ACC112 (cell line): ENCODE measurements around the gene NADSYN1.

Source experiments
- H2AFZ ChIP-seq: fragments of 200-600 bp; sonication (generic); one replicate; pipeline ENCODE4 v1.6.0; 2017; ENCODE audit warnings: antibody characterized with exemption, low read length; ENCODE audit not compliant: unreplicated experiment
- H3K27ac ChIP-seq: fragments of 200-600 bp; sonication (generic); 2 replicates; pipeline ENCODE4 v1.5.1; 2014; ENCODE audit warnings: low read depth, mild to moderate bottlenecking, antibody characterized with exemption, low read length, moderate library complexity
- H3K27me3 ChIP-seq: fragments of 200-600 bp; sonication (generic); 2 replicates; pipeline ENCODE4 v1.6.1; 2014; ENCODE audit warnings: mild to moderate bottlenecking, antibody characterized with exemption, low read length, moderate library complexity, mixed read lengths; ENCODE audit not compliant: insufficient read depth
- H3K36me3 ChIP-seq: fragments of 200-600 bp; sonication (generic); 2 replicates; pipeline ENCODE4 v1.6.1; 2016; ENCODE audit warnings: mild to moderate bottlenecking, antibody characterized with exemption, low read length, moderate library complexity, mixed read lengths; ENCODE audit not compliant: insufficient read depth
- H3K4me1 ChIP-seq: fragments of 200-600 bp; sonication (generic); one replicate; pipeline ENCODE4 v1.6.1; 2016; ENCODE audit warnings: low read length, mixed read lengths; ENCODE audit not compliant: insufficient read depth, unreplicated experiment, control insufficient read depth
- H3K4me3 ChIP-seq: fragments of 200-600 bp; sonication (generic); 2 replicates; pipeline ENCODE4 v1.5.1; 2014; ENCODE audit warnings: mild to moderate bottlenecking, low read depth, low read length
- H3K79me2 ChIP-seq: fragments of 200-600 bp; sonication (generic); one replicate; pipeline ENCODE4 v1.6.0; 2016; ENCODE audit warnings: low read length; ENCODE audit not compliant: control insufficient read depth, unreplicated experiment, insufficient read depth

NADSYN1 gene

DNA sequence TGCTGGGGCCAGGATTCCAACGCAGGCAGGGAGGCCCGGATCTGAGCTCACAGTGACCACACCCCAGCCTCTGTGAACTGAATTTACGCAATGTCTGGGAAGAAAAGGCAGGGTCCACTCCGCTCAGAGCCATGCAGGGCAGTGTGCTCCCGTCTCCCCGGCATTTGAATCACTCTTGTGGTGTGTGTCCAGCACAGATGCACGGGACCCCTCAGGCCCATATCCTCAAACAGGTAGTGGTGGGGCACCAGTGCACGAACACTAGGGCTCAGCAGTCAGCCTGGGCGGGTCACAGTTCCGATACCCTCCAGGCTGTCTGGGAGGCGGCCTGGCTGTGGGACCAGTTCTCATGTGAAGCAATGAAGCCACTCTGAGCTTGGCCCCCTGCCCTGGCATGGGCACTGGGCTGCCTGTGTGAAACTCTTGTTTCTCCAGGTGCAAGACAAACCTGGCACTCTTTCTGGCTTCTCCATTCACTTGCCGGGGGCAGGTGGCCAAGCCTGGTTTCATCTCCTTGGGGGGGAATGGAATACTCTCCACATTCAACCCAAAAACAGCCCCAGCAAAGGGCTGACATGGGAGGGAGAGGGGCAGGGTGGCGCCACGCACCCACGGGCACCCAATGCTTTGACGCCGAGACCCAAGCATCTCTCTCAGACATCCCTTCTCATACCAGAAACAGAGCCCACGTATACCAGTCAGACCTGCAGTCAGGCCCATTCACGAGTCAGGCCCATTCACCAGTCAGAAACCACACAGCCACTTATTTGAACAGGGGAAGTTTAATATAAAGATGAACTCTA is 19.2 kb upstream of the NADSYN1 start:
- H3K27me3 ChIP-seq = 0 out of 2 replicates have a peak, but pooled peaks cover 2% of the 10 kb centered on the region
- H3K4me1 ChIP-seq = peaks cover 7% of the 10 kb centered on the region
- H3K36me3 ChIP-seq = no peaks in the 10 kb centered on the region
- no peak overlapping the region for H3K4me3 ChIP-seq
- H3K79me2 ChIP-seq = no peaks in the 10 kb centered on the region
- H3K27ac ChIP-seq = no peak overlapping the region
- no peak overlapping the region for H2AFZ ChIP-seq

DNA sequence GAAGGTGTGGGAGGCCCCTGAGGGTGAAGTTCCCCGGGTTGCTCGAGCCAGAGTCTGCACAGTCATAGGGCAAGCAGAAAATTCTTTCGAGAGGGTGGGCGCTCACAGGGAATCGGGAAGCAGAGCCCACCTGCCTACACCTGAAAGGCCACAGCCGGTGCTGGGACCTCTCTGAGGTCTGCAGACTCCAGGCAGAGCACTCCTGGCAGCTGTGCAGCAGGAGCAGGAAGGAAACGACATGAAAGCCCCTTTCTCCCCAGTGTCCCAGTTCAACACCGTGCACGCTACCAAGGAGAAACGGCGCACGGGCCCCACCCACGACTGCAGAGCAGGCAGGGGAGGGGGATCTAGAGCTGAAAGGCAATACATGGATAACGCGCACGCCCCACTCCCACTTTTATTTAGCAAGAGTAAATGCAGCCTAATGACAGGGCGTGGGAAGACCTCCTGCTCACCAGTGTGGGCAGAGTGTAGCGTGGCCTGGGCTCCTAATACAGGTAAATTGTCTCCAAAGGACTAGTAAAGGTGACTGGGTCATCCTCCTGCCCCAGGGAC is 18.4 kb upstream of the NADSYN1 start:
- H2AFZ ChIP-seq = no peak overlapping the region
- no peak overlapping the region for H3K27ac ChIP-seq
- H3K4me1 ChIP-seq = peaks cover 7% of the 10 kb centered on the region
- no peaks in the 10 kb centered on the region for H3K79me2 ChIP-seq
- no peaks in the 10 kb centered on the region for H3K27me3 ChIP-seq
- H3K36me3 ChIP-seq = no peaks in the 10 kb centered on the region
- no peak overlapping the region for H3K4me3 ChIP-seq

DNA sequence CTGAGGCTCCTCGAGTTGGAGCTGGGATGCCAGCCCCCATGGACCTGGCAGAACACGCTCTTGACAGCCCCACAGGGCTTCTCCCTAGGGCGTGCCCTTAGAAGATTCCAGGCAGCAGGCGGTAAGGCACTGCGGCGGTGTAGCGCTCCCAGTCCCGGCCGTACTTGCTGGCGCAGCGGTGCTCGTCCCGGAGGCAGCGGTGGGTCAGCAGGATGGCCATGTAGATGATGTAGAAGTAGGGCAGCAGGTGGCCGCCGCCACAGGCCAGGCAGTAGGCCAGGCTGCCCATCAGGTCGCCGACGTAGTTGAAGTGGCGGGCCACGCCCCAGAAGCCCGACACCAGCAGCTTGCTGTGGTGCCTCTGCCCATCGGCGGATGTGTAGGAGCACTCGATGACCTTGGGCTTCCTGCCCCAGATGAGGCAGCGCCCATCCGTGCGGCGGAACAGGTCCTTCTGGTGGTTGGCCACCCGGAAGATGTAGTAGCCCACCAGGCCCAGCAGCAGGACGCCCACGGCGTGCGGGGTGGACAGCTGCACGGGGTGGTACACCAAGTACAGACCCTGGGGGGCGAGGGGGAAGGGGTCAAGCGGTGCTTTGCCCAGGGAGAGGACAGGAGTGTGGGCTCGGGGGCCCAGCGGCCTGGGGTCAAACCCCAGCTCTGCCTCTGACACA is 17.6 kb upstream of the NADSYN1 start:
- Histone ChIP-seq H2AFZ (no peak overlapping the region), H3K27ac (no peak overlapping the region), H3K27me3 (no peaks in the 10 kb centered on the region), H3K79me2 (no peaks in the 10 kb centered on the region), H3K4me3 (no peak overlapping the region), H3K4me1 (peaks cover 7% of the 10 kb centered on the region), H3K36me3 (no peaks in the 10 kb centered on the region)

DNA sequence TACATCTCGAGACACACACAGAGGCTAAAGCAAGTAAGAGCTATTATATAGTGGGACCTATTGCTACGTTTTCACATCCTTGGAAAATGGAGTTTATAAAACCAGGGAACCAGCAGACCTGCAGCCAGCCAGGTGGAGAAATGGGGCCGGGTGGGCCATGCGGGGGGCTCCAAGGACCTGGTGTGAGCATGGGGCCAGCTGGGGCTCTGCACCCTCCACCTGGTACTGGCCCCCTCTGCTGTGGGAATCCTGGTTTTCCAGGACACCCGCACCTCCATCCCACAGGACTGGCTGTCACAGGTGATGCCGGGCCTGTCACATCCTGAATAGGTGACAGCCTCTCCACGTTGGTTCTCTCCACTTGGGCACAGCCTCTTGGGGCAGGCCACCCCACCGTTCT is 16.1 kb upstream of the NADSYN1 start:
- Histone ChIP-seq H3K27ac (no peak overlapping the region), H3K79me2 (no peaks in the 10 kb centered on the region), H3K4me3 (no peak overlapping the region), H3K36me3 (no peaks in the 10 kb centered on the region), H3K27me3 (no peaks in the 10 kb centered on the region), H3K4me1 (peaks cover 7% of the 10 kb centered on the region), H2AFZ (no peak overlapping the region)

GRCh38 chr11:71437399-71437798 is 15.6 kb upstream of the NADSYN1 start:
- no peak overlapping the region for H3K4me3 ChIP-seq
- no peak overlapping the region for H2AFZ ChIP-seq
- no peaks in the 10 kb centered on the region for H3K36me3 ChIP-seq
- H3K27ac ChIP-seq = no peak overlapping the region
- no peaks in the 10 kb centered on the region for H3K27me3 ChIP-seq
- peaks cover 7% of the 10 kb centered on the region for H3K4me1 ChIP-seq
- H3K79me2 ChIP-seq = no peaks in the 10 kb centered on the region

DNA sequence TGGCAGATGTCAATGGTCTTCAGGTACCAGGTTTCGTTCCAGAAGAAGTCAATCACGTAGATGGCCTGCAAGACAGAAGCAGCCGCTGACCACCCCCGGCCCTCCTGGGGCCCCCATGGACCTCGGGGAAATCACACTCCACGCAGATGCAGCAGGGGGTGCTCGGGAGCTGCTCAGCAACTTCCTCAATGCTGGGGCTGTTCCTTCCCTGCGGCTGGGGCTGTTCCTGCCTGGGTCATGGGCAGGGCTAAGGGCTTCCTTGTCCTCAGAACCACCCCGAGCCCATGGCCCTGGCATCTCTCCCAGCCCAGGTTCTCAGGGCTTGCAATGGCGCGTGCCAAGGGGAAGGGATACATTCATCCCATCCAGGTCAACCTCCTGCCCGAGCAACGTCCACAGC is 15.1 kb upstream of the NADSYN1 start:
- Histone ChIP-seq H3K4me1 (peaks cover 7% of the 10 kb centered on the region), H3K27me3 (no peaks in the 10 kb centered on the region), H3K27ac (no peak overlapping the region), H3K79me2 (no peaks in the 10 kb centered on the region), H3K4me3 (no peak overlapping the region), H2AFZ (no peak overlapping the region), H3K36me3 (no peaks in the 10 kb centered on the region)

DNA sequence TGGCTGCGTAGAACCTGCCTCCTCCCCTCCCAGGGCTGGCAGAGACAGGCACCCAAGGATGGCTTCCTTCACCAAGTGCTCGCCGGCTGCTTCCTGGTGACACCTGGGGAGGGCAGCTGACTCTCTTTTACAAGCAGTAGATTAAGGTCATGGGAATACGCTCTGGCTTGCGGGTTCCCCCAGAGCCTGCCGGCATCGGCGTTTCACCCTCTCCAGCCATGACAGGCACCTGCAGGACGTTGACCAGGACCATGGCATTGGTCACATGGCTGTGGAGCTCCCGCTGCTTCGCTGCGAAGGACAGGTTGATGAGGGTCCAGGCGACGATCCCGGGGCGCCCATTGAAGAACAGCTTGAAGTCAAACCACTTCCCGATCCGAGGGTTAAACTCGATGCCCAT is 14.4 kb upstream of the NADSYN1 start:
- peaks cover 5% of the 10 kb centered on the region; the same call in 1 of the 2 replicates for H3K36me3 ChIP-seq

GRCh38 chr11:71440021-71440755 is 12.8 kb upstream of the NADSYN1 start:
- H3K4me3 ChIP-seq = no peak overlapping the region
- H3K79me2 ChIP-seq = no peaks in the 10 kb centered on the region
- no peak overlapping the region for H3K27ac ChIP-seq
- no peaks in the 10 kb centered on the region for H3K4me1 ChIP-seq
- no peaks in the 10 kb centered on the region for H3K27me3 ChIP-seq
- no peak overlapping the region for H2AFZ ChIP-seq
- peaks cover 15% of the 10 kb centered on the region; the same call in 1 of the 2 replicates for H3K36me3 ChIP-seq

More for the DNA sequence above, 14.4 kb upstream of the NADSYN1 start:
- Histone ChIP-seq H3K79me2 (no peaks in the 10 kb centered on the region), H3K4me3 (no peak overlapping the region), H2AFZ (no peak overlapping the region), H3K27me3 (no peaks in the 10 kb centered on the region), H3K4me1 (peaks cover 2% of the 10 kb centered on the region), H3K27ac (no peak overlapping the region)

DNA sequence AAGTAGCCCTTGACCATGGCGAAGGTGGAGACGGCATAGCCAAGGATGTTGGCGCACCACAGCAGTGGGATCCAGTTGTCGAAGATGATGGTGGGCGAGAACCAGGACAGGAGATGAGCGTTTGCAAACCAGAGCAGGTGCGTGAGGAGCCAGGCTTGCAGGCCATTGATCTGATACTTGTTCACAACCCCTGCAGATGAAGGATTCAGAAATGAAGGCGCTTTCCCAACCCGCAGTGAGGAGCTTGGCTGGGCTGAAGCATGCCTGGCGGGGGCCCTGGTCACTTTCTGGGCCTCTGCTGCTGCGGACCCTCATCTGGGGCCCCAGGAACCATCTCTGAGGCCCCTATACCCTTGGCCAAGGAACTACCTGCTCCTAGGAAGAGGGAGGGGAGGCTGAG is 11.8 kb upstream of the NADSYN1 start:
- no peak overlapping the region for H2AFZ ChIP-seq
- peaks cover 24% of the 10 kb centered on the region for H3K36me3 ChIP-seq
- H3K27ac ChIP-seq = no peak overlapping the region
- H3K4me3 ChIP-seq = no peak overlapping the region
- no peaks in the 10 kb centered on the region for H3K27me3 ChIP-seq
- H3K4me1 ChIP-seq = no peaks in the 10 kb centered on the region
- no peaks in the 10 kb centered on the region for H3K79me2 ChIP-seq

DNA sequence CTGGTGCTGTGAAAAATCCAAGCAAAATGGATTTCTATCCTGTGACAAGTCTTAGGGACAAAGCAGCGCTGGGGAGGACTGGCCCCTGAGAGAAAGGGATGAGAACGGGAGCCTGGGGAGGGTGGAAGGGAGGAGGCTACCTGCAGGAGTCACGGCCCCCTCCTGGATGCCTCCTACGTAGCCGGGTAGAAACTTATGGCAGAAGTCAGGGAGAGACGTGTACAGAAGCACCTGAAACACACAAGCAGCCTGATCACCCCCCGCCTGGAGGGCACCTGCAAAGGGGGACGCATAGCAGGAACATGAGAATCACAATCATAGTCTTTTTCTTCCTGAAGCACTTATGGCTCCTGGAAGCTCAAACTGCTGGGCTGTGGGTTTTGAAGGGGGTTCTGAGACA is 10.9 kb upstream of the NADSYN1 start:
- Histone ChIP-seq H3K27ac (no peak overlapping the region), H2AFZ (no peak overlapping the region), H3K4me3 (no peak overlapping the region), H3K27me3 (no peaks in the 10 kb centered on the region), H3K36me3 (peaks cover 32% of the 10 kb centered on the region), H3K79me2 (no peaks in the 10 kb centered on the region), H3K4me1 (peaks cover 4% of the 10 kb centered on the region)
